ENCODE results near the gene JAKMIP2.

Gene JAKMIP2

GRCh38 chr5:147552897-147553296, 229.6 kb downstream of the JAKMIP2 start:
- no peak for DNase-seq

- no peak for DNase-seq
Observed at GRCh38 chr5:147551677-147552076, 230.9 kb downstream of the JAKMIP2 start.

- DNase-seq: no peak
Observed at GRCh38 chr5:147547730-147548129, 234.8 kb downstream of the JAKMIP2 start.

- no peak for DNase-seq
Observed at GRCh38 chr5:147544556-147544955, 238.0 kb downstream of the JAKMIP2 start.

- no peak for DNase-seq
Observed at GRCh38 chr5:147539053-147539452, 243.5 kb downstream of the JAKMIP2 start.

- no peak for DNase-seq
Observed at GRCh38 chr5:147538236-147538635, 244.3 kb downstream of the JAKMIP2 start.

Data from GDM1 (cell line).